Astrocyte of the hippocampus (primary cell): ENCODE data around the gene TRPC4.

ENCODE experiments used
- DNase-seq: peaks from one replicate; pipeline ENCODE4 v3.0.0; 2011; ENCODE audit warnings: low read depth, low spot score

Gene TRPC4

GRCh38 chr13:37662624-37663023 lies 206.9 kb downstream of the TRPC4 start:
- DNase-seq: no peak

DNA sequence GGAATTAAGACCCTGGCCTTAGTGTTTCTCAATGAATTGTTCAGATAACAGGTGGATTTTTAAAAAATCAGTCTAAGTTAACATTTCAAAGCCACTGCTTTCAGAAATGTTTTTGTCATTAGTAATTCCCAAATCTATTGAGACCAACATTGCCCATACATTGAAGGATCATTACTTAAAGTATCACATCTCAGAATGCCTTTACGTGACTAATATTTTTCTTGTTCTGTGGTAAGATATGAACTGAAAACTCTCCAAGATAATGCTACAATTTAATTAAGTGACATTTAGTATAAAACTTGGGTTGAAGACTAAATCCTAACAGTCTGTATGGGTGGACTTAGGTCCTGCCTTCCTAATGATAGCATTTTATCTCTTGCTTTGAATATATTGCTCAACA lies 211.6 kb downstream of the TRPC4 start:
- DNase-seq: no peak

- DNase-seq: peak; percentile 81
Observed at GRCh38 chr13:37657134-37657533, 212.4 kb downstream of the TRPC4 start.

- peak; percentile 89 for DNase-seq
Observed at GRCh38 chr13:37656247-37656940, 213.2 kb downstream of the TRPC4 start.

DNA sequence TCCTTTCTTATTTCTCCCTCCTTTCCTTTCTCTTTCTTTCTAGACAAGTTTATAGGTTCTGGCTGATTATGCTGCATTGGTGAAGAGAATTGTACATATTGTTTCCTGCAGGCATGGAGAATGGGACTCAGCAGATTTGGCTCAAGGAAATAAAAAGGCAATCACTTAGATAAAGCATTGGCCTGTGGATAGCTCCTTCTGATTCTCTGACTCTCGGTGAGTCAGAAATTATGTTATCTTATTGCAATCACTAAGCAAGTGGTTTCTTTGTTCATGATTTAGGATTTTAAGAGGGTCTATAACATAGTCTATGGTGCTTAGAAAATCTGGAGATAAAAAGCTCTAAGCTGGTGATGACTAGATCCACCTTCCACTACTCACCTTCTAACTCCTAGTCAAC lies 217.0 kb downstream of the TRPC4 start:
- no peak for DNase-seq

GRCh38 chr13:37651891-37652290 lies 217.7 kb downstream of the TRPC4 start:
- no peak for DNase-seq

- peak; percentile 23 for DNase-seq
Observed at GRCh38 chr13:37648609-37649008, 221.0 kb downstream of the TRPC4 start.

DNA sequence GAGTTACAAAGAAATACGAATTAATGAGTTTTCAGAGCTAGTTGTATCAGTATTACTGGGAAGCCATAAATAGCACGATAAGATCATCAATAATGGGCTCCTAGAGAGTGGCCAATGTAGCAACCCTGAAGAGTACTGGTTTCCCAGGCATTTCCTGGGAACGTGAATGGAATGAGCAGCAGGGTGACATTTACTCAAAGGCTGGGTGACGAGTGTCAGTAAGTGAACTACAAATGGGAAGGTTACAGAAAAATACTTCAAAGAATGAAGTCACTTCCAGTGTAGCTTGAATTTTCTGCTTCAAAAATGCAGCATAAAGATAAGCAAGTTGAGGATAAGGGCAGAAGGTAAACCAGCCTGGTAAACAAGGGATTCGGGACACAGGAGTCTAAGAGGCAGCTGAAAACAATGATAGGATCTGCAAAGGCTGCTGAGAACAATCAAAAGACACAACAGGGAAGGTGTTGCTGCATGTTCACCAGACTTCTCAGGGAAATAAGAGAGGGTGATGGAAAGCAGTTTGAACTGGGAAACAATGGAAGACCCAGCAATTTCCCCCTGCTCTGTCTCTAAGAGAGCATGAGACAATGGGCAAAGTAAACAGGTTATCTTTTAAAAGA lies 222.4 kb downstream of the TRPC4 start:
- DNase-seq: peak; percentile 18

- DNase-seq: no peak
Observed at GRCh38 chr13:37646531-37646930, 223.0 kb downstream of the TRPC4 start.

- no peak for DNase-seq
Observed at GRCh38 chr13:37645181-37645740, 224.3 kb downstream of the TRPC4 start.

- no peak for DNase-seq
Observed at GRCh38 chr13:37641391-37641790, 228.2 kb downstream of the TRPC4 start.

DNA sequence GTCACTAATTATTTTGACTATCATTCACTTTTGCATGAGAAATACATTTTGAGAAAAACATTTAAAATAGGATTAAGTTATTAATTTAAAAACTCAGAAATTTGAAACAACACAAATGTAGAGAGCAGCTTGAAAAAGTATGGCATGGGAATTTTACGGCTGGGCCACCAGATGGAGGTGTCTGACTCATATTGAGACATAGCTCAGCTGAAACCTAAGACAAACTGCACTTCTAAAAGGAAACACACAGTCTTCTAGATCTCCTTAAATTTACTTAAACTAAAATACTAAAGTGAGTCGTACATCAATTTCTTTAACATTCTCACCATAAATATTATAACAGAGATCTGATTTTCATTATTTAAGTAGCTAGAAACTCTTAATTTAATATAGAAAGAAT lies 229.1 kb downstream of the TRPC4 start:
- DNase-seq: peak; percentile 75

- no peak for DNase-seq
Observed at GRCh38 chr13:37636701-37637100, 232.9 kb downstream of the TRPC4 start.

DNA sequence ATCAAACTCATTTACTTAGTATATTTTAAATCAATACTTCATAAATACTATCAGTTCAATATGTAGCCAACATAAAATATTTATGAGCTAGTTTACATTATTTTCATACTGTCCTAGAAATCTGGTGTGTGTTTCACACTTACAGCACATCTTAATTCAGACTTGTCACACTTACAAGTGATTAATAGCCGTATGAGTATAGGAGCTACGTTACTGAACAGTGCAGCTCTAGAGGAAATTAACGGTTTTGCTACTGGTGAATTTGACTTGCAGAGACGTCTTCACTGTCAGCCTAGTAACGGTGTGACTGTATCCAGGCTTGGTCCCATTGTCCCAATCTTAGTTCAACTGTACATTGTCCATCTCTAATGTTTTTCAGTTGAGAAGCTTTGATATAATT lies 237.3 kb downstream of the TRPC4 start:
- no peak for DNase-seq

- DNase-seq: no peak
Observed at GRCh38 chr13:37627428-37627827, 242.1 kb downstream of the TRPC4 start.

DNA sequence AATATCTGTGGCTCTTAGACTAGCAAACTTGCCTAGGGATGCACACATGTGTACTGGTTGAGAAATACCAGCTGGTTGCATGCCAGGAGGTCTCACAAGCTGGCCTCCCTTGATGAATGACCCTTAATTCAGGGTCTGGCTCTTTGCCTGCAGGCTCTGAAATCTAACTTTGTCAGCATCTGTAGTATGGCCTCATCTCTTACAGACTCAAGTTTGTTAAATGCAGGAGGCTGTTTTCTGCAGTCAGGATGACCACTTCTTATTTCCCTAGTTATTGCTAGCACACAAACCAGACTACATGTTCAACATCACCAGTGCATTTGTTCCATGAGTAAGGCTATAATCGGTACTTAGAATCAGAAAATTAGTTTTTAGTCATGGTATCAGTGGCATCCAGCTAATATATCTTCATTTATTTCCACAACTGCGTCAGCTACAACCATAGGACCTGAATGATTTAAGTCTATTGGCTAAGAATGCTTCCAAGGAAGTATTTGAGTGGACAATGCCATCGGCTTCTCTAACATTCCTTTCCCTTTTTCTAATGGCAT lies 247.7 kb downstream of the TRPC4 start:
- peak; percentile 35 for DNase-seq

DNA sequence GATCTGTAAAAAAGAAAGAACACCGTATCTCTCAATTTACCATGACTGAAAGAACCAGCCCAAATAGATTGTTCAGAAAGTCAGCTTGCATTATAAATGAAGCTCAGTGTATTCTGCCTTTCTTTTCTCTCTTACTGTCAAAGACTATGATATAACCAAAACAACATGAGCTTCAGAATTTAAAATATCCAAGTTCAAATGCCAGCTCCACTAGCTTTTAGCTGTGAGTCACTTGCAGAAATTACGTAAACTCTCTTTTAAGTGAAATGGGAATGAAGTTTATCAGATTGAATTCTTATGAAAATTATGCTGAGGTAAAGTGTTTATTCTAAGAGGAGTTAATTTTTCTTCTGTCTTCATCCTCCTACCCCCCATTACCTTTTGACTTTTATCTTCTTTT lies 251.0 kb downstream of the TRPC4 start:
- peak; percentile 66 for DNase-seq

DNA sequence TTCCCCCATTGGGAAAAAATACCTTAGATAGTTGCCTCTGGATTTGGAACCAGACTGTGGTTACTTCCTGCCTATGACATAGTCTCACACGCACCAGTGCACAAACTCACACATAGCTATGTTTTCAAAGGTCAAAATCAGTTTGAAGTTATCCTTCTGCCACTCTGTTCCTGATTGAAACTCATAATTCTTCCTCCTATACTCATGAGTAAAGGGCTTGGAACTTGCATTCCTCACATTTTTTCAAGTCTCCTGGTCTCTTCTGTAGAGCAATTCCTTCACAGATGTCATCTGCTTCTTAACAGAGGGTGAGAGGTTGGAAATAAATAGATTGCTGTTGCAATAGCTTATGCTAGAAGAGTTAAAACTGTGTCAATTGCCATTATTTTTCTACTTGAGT lies 252.4 kb downstream of the TRPC4 start:
- DNase-seq: peak; percentile 84

- DNase-seq: no peak
Observed at GRCh38 chr13:37616131-37616530, 253.4 kb downstream of the TRPC4 start.

- DNase-seq: no peak
Observed at GRCh38 chr13:37615276-37615675, 254.3 kb downstream of the TRPC4 start.

DNA sequence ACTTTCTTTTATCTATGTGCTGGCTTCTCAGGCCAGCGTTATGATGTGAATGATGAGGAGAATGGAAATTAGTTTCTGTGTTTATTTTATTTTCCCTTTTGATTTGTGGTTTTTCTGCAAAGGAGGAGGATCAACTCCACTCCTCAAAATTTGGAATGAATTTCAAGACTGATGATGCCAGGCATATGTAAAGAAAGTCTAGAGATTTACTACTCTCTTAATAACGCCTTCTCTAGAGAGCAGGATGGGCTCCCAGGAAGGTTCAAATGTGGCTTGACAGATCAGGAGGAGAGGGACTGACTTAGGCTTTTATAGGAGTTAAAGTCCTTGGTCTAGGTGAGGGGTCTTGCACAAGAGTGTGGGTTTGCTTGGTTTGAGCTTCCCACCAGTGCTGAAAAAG lies 255.9 kb downstream of the TRPC4 start:
- no peak for DNase-seq

GRCh38 chr13:37613236-37613635 lies 256.3 kb downstream of the TRPC4 start:
- no peak for DNase-seq

- DNase-seq: no peak
Observed at GRCh38 chr13:37608750-37609339, 260.7 kb downstream of the TRPC4 start.
